H9 (cell line): ENCODE data around the gene PIPOX. TPM values are rescaled to one million over a fixed set of nuclear protein-coding genes. Genes with fewer than 3 reads are reported as not detected.
A peak's percentile ranks its signal among the peaks of the same experiment; 100 is the strongest.

ENCODE experiments used
- DNase-seq: peaks from one replicate; pipeline ENCODE4 v3.0.0-alpha.2; 2017
- H2AFZ ChIP-seq: one replicate; pipeline ENCODE4 v1.6.1; 2013; ENCODE audit warnings: mild to moderate bottlenecking, low read length, control low read depth, moderate library complexity
- H2AK5ac ChIP-seq: 2 replicates; pipeline ENCODE4 v1.6.1; 2013; ENCODE audit warnings: low read length, control low read depth, mixed read lengths; ENCODE audit not compliant: insufficient read length
- H2BK120ac ChIP-seq: one replicate; pipeline ENCODE4 v1.6.1; 2013; ENCODE audit warnings: low read depth, mild to moderate bottlenecking, low read length, control low read depth, inconsistent platforms; ENCODE audit not compliant: poor library complexity, severe bottlenecking
- H2BK12ac ChIP-seq: 2 replicates; pipeline ENCODE4 v1.6.1; 2013; ENCODE audit warnings: low read length, control low read depth, mixed read lengths, low read depth; ENCODE audit not compliant: insufficient read length
- H2BK15ac ChIP-seq: 2 replicates; pipeline ENCODE4 v1.6.1; 2013; ENCODE audit warnings: low read depth, low read length, control low read depth
- H2BK20ac ChIP-seq: one replicate; pipeline ENCODE4 v1.6.1; 2013; ENCODE audit warnings: low read depth, mild to moderate bottlenecking, low read length, control low read depth, inconsistent platforms; ENCODE audit not compliant: poor library complexity, severe bottlenecking
- H2BK5ac ChIP-seq: 2 replicates; pipeline ENCODE4 v1.6.1; 2013; ENCODE audit warnings: low read length, control low read depth, mixed read lengths; ENCODE audit not compliant: insufficient read length
- H3K14ac ChIP-seq: 2 replicates; pipeline ENCODE4 v1.6.1; 2013; ENCODE audit warnings: low read length, control low read depth; ENCODE audit not compliant: insufficient read depth
- H3K18ac ChIP-seq: 2 replicates; pipeline ENCODE4 v1.6.1; 2013; ENCODE audit warnings: low read depth, mild to moderate bottlenecking, mixed read lengths, low read length, control low read depth; ENCODE audit not compliant: insufficient read length
- H3K23ac ChIP-seq: 2 replicates; pipeline ENCODE4 v1.6.1; 2013; ENCODE audit warnings: low read length, control low read depth, mixed read lengths, low read depth; ENCODE audit not compliant: insufficient read length
- H3K23me2 ChIP-seq: 2 replicates; pipeline ENCODE4 v1.6.1; 2013; ENCODE audit warnings: low read depth, mild to moderate bottlenecking, mixed read lengths, low read length, control low read depth; ENCODE audit not compliant: insufficient read length, poor library complexity, severe bottlenecking
- H3K27ac ChIP-seq: 2 replicates; pipeline ENCODE4 v1.5.1; 2013; ENCODE audit warnings: low read length, control low read depth, mixed read lengths, low read depth; ENCODE audit not compliant: insufficient read length
- H3K27me3 ChIP-seq: 2 replicates; pipeline ENCODE4 v1.6.1; 2013; ENCODE audit warnings: low read length, control low read depth, inconsistent platforms; ENCODE audit not compliant: insufficient read depth
- H3K4ac ChIP-seq: 2 replicates; pipeline ENCODE4 v1.6.1; 2013; ENCODE audit warnings: low read depth, mild to moderate bottlenecking, control low read depth, inconsistent platforms, low read length, moderate library complexity
- H3K4me1 ChIP-seq: 2 replicates; pipeline ENCODE4 v1.6.1; 2013; ENCODE audit warnings: low read length, control low read depth, inconsistent platforms; ENCODE audit not compliant: insufficient read depth
- H3K4me2 ChIP-seq: 2 replicates; pipeline ENCODE4 v1.6.1; 2013; ENCODE audit warnings: low read length, control low read depth, mixed read lengths; ENCODE audit not compliant: insufficient read length, insufficient read depth
- H3K56ac ChIP-seq: 2 replicates; pipeline ENCODE4 v1.6.1; 2013; ENCODE audit warnings: low read depth, mild to moderate bottlenecking, mixed read lengths, low read length, control low read depth; ENCODE audit not compliant: insufficient read length
- H3K79me1 ChIP-seq: 2 replicates; pipeline ENCODE4 v1.6.1; 2013; ENCODE audit warnings: low read depth, mild to moderate bottlenecking, moderate library complexity, low read length, control low read depth, inconsistent platforms; ENCODE audit not compliant: insufficient read depth, poor library complexity, severe bottlenecking
- H3K79me2 ChIP-seq: 2 replicates; pipeline ENCODE4 v1.6.1; 2013; ENCODE audit warnings: low read length, control low read depth, inconsistent platforms; ENCODE audit not compliant: insufficient read depth
- H3K9ac ChIP-seq: 2 replicates; pipeline ENCODE4 v1.6.1; 2013; ENCODE audit warnings: low read length, control low read depth, mixed read lengths; ENCODE audit not compliant: insufficient read length; ENCODE audit errors: extremely low read depth
- H3K9me3 ChIP-seq: one replicate; pipeline ENCODE4 v1.6.1; 2013; ENCODE audit warnings: low read depth, low read length, inconsistent platforms; ENCODE audit not compliant: control insufficient read depth
- H3T11ph ChIP-seq: one replicate; pipeline ENCODE4 v1.6.1; 2013; ENCODE audit warnings: mild to moderate bottlenecking, low read length, control low read depth, inconsistent platforms
- H4K20me1 ChIP-seq: one replicate; pipeline ENCODE4 v1.6.1; 2013; ENCODE audit not compliant: control insufficient read depth, insufficient read length, insufficient read depth
- H4K5ac ChIP-seq: 2 replicates; pipeline ENCODE4 v1.6.1; 2013; ENCODE audit warnings: low read depth, mild to moderate bottlenecking, mixed read lengths, low read length, control low read depth; ENCODE audit not compliant: insufficient read length
- H4K8ac ChIP-seq: replicated peaks from 2 replicates; pipeline ENCODE4 v1.6.1; 2013; ENCODE audit warnings: low read length, control low read depth, mixed read lengths, low read depth; ENCODE audit not compliant: insufficient read length
- H4K91ac ChIP-seq: 2 replicates; pipeline ENCODE4 v1.6.1; 2013; ENCODE audit warnings: low read depth, mild to moderate bottlenecking, moderate library complexity, mixed read lengths, low read length, control low read depth; ENCODE audit not compliant: insufficient read length
- H3K27ac Mint-ChIP-seq, 3 experiments: 2 replicates in 2 of 3; 3 replicates in 1 of 3; pipeline ENCODE4 v1.8.0; 2020 to 2021; ENCODE audit warnings: mixed read lengths in 3 of 3, mild to moderate bottlenecking in 1 of 3, moderate library complexity in 1 of 3
- H3K27me3 Mint-ChIP-seq: 2 replicates; pipeline ENCODE4 v1.8.0; 2021; ENCODE audit warnings: low read depth, mild to moderate bottlenecking, moderate library complexity, mixed read lengths
- H3K36me3 Mint-ChIP-seq, 3 experiments: 2 replicates in 2 of 3; 3 replicates in 1 of 3; pipeline ENCODE4 v1.8.0; 2020 to 2021; ENCODE audit warnings: low read depth in 3 of 3, mixed read lengths in 3 of 3; ENCODE audit not compliant: insufficient read depth in 1 of 3
- H3K4me1 Mint-ChIP-seq, 2 experiments: 2 replicates each; pipeline ENCODE4 v1.8.0; 2020; ENCODE audit warnings: mixed read lengths in 2 of 2
- H3K4me3 Mint-ChIP-seq, 2 experiments: 2 replicates in 1 of 2; 3 replicates in 1 of 2; pipeline ENCODE4 v1.8.0; 2020 to 2021; ENCODE audit warnings: mild to moderate bottlenecking in 2 of 2, mixed read lengths in 2 of 2, moderate library complexity in 1 of 2
- H3K9me3 Mint-ChIP-seq, 2 experiments: 2 replicates in 1 of 2; 3 replicates in 1 of 2; pipeline ENCODE4 v1.8.0; 2020; ENCODE audit warnings: mild to moderate bottlenecking in 2 of 2, mixed read lengths in 2 of 2, moderate library complexity in 1 of 2
- CTCF ChIP-seq: fragments of 200-600 bp; sonication (generic); conservative IDR thresholded peaks from 3 replicates; pipeline ENCODE4 v1.8.0; 2021; ENCODE audit warnings: antibody characterized with exemption, mild to moderate bottlenecking
- WGBS: extraction: QIAGEN DNeasy Blood & Tissue Kit; methylation state at CpG from one replicate; pipeline ENCODE4 v1.1.7; 2013; ENCODE audit warnings: missing lambda C conversion rate, low lambda C conversion rate, mixed read lengths; ENCODE audit not compliant: insufficient read length; ENCODE audit errors: extremely low coverage; 5-methylcytosine and 5-hydroxymethylcytosine counted together
- total RNA-seq: library from RNA; stranded (reverse); gene quantifications from 2 replicates; pipeline ENCODE4 v1.2.1, GENCODE V29; 2021

PIPOX gene
- total RNA-seq, 1 experiment from 2014 or later, result 30.1 TPM

- Histone ChIP-seq H3K4me1 (no peaks in the 10 kb centered on the region), H2BK15ac (no peak overlapping the region), H3K9ac (no peak overlapping the region), H3K79me1 (no peaks in the 10 kb centered on the region), H4K8ac (no peak overlapping the region), H4K5ac (no peak overlapping the region), H2AK5ac (no peak overlapping the region), H2BK5ac (no peak overlapping the region), H4K91ac (no peak overlapping the region), H3K27ac (no peak overlapping the region), H3K4me2 (no peak overlapping the region), H3K23ac (no peak overlapping the region), H2BK20ac (no peak overlapping the region), H3K79me2 (no peaks in the 10 kb centered on the region), H3K23me2 (no peaks in the 10 kb centered on the region), H4K20me1 (no peaks in the 10 kb centered on the region), H3K4ac (no peak overlapping the region), H3K27me3 (no peaks in the 10 kb centered on the region), H3K18ac (no peak overlapping the region), H2BK12ac (no peak overlapping the region), H3K9me3 (no peaks in the 10 kb centered on the region), H3T11ph (no peak overlapping the region), H2AFZ (no peak overlapping the region), H3K56ac (no peak overlapping the region), H2BK120ac (no peak overlapping the region), H3K14ac (no peak overlapping the region)
- Mint-ChIP-seq H3K9me3 (no peaks in the 10 kb centered on the region), H3K4me1 (peaks cover 8 to 13% of the 10 kb centered on the region in 2 experiments), H3K36me3 (peaks cover 14 to 44% (median 22%) of the 10 kb centered on the region in 3 experiments; a peak in 6 of 7 replicates), H3K27ac (peak overlapping the region; percentile 23 to 78 (median 52); a peak in 4 of 7 replicates), H3K4me3 (no peak overlapping the region), H3K27me3 (no peaks in the 10 kb centered on the region; the same call in 1 of the 2 replicates)
- DNase-seq, result no peak
- WGBS, result no CpG with 5 or more reads among the region's 3 CpGs
- TF ChIP-seq CTCF, result no peak
Measured at GRCh38 chr17:29102046-29102445, 59.1 kb downstream of the PIPOX start.
